Upper lobe of right lung (tissue), 1 donor: Measurements from ENCODE around the gene ZGPAT. TPM values are rescaled to one million over a fixed set of nuclear protein-coding genes. Genes with fewer than 3 reads are reported as not detected.

Experiments
- ATAC-seq: fragments of 200-7000 bp; cut with Tn5 transposase; one replicate; pipeline ENCODE4 v1.9.1; 2020; ENCODE audit warnings: mild to moderate bottlenecking, moderate library complexity
- DNase-seq: peaks from one replicate; pipeline ENCODE4 v3.0.0-alpha.2; 2020
- H3K27ac ChIP-seq: fragments of 200-600 bp; one replicate; pipeline ENCODE4 v1.8.0; 2022
- H3K27me3 ChIP-seq: fragments of 200-600 bp; one replicate; pipeline ENCODE4 v1.8.0; 2022; ENCODE audit warnings: mild to moderate bottlenecking
- H3K36me3 ChIP-seq: fragments of 200-600 bp; one replicate; pipeline ENCODE4 v1.8.0; 2022
- H3K4me1 ChIP-seq: fragments of 200-600 bp; one replicate; pipeline ENCODE4 v1.8.0; 2022
- H3K4me3 ChIP-seq: fragments of 200-600 bp; one replicate; pipeline ENCODE4 v1.8.0; 2022; ENCODE audit warnings: mild to moderate bottlenecking
- H3K9me3 ChIP-seq: fragments of 200-600 bp; one replicate; pipeline ENCODE4 v1.8.0; 2022
- CTCF ChIP-seq: fragments of 200-600 bp; IDR thresholded peaks from one replicate; pipeline ENCODE4 v1.8.0; 2022; ENCODE audit warnings: antibody characterized with exemption
- intact Hi-C: fragments of 100-400 bp; cut with DNase I; formaldehyde crosslinking; loops from one replicate; pipeline ENCODE4 v1.11.0; 2022
- total RNA-seq: library from RNA; stranded (reverse); fragmentation: NEBNext Ultra II Directional; extraction: Animal tissue kit (Norgen Biotek cat#: 25700); gene quantifications from one replicate; pipeline ENCODE4 v1.2.1, GENCODE V29; 2021
- donor health status: DM: no; HTN: yes; CAD: no; lungs with severe emphysema.

Gene ZGPAT
- total RNA-seq, 1 donor from 2014 or later: 27.6 TPM

GRCh38 chr20:63748070-63748933 lies 40.5 kb downstream of the ZGPAT start:
- intact Hi-C loops: no loop called here
- no peak for TF ChIP-seq CTCF
- no peak overlapping the region for H3K27ac ChIP-seq
- H3K4me1 ChIP-seq: no peaks in the 10 kb centered on the region
- DNase-seq (no peak), ATAC-seq (no peak)
- H3K36me3 ChIP-seq: peaks cover 8% of the 10 kb centered on the region
- H3K9me3 ChIP-seq: no peaks in the 10 kb centered on the region
- no peaks in the 10 kb centered on the region for H3K27me3 ChIP-seq
- no peak overlapping the region for H3K4me3 ChIP-seq

- no peak for TF ChIP-seq CTCF
- Histone ChIP-seq H3K9me3 (no peaks in the 10 kb centered on the region), H3K27me3 (no peaks in the 10 kb centered on the region), H3K36me3 (peaks cover 2% of the 10 kb centered on the region), H3K27ac (no peak overlapping the region), H3K4me1 (no peaks in the 10 kb centered on the region), H3K4me3 (no peak overlapping the region)
- DNase-seq: no peak
- intact Hi-C loops: no loop called here
- ATAC-seq: no peak
Observed at GRCh38 chr20:63748934-63749270, 41.1 kb downstream of the ZGPAT start.

GRCh38 chr20:63749597-63750508 lies 42.0 kb downstream of the ZGPAT start:
- H3K36me3 ChIP-seq: no peaks in the 10 kb centered on the region
- H3K9me3 ChIP-seq: no peaks in the 10 kb centered on the region
- H3K4me1 ChIP-seq: no peaks in the 10 kb centered on the region
- ATAC-seq (no peak), DNase-seq (no peak)
- H3K4me3 ChIP-seq: no peak overlapping the region
- TF ChIP-seq CTCF: no peak
- H3K27ac ChIP-seq: no peak overlapping the region
- no peaks in the 10 kb centered on the region for H3K27me3 ChIP-seq
- intact Hi-C loops: no loop called here

- Histone ChIP-seq H3K4me1 (no peaks in the 10 kb centered on the region), H3K4me3 (no peak overlapping the region), H3K27me3 (no peaks in the 10 kb centered on the region), H3K36me3 (no peaks in the 10 kb centered on the region), H3K9me3 (no peaks in the 10 kb centered on the region), H3K27ac (peak overlapping the region; percentile 47)
- DNase-seq: no peak
- intact Hi-C loops: no loop called here
- TF ChIP-seq CTCF: no peak
- no peak for ATAC-seq
Observed at GRCh38 chr20:63750807-63751470, 43.1 kb downstream of the ZGPAT start.

GRCh38 chr20:63751471-63752271 lies 43.8 kb downstream of the ZGPAT start:
- no peak for DNase-seq
- intact Hi-C loops: no loop called here
- no peak for TF ChIP-seq CTCF
- no peak for ATAC-seq
- no peaks in the 10 kb centered on the region for H3K36me3 ChIP-seq
- no peaks in the 10 kb centered on the region for H3K27me3 ChIP-seq
- no peak overlapping the region for H3K4me3 ChIP-seq
- no peaks in the 10 kb centered on the region for H3K9me3 ChIP-seq
- H3K4me1 ChIP-seq: no peaks in the 10 kb centered on the region
- H3K27ac ChIP-seq: peak overlapping the region; percentile 47
